Measurements from ENCODE around the gene SENP1.

DNA sequence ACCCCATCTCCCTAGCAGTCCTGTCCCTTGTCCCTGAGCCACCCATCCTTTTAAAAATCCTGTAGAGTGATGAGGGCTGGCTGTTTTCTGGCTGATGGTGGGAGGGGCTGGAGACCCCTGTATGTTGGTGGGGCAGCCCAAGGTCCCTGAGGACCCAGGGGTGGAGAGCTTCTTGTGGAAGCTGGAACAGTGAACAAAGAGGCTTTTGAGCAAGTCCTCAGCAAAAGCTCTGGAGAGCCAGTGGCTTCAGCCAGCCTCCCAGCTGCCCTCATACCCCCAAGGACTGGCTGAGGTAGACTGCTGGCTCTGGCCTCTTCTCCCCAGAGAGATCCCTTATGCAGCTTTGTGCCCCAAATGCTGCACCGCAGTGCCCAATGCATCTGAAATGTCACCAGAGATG is 72.4 kb downstream of the SENP1 start:
- TF ChIP-seq, protein P1, sequence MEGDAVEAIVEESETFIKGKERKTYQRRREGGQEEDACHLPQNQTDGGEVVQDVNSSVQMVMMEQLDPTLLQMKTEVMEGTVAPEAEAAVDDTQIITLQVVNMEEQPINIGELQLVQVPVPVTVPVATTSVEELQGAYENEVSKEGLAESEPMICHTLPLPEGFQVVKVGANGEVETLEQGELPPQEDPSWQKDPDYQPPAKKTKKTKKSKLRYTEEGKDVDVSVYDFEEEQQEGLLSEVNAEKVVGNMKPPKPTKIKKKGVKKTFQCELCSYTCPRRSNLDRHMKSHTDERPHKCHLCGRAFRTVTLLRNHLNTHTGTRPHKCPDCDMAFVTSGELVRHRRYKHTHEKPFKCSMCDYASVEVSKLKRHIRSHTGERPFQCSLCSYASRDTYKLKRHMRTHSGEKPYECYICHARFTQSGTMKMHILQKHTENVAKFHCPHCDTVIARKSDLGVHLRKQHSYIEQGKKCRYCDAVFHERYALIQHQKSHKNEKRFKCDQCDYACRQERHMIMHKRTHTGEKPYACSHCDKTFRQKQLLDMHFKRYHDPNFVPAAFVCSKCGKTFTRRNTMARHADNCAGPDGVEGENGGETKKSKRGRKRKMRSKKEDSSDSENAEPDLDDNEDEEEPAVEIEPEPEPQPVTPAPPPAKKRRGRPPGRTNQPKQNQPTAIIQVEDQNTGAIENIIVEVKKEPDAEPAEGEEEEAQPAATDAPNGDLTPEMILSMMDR (IDR thresholded peaks at IDR 0.05): no peak
- TF ChIP-seq POLR2AphosphoS5 (IDR thresholded peaks at IDR 0.05) (no peak), POLR2A (IDR thresholded peaks at IDR 0.05) (no peak)

Measured in prostate gland (tissue), 2 donors.